Measurements from ENCODE around the gene NDST1. TPM values are rescaled to one million over a fixed set of nuclear protein-coding genes. Genes with fewer than 3 reads are reported as not detected.

NDST1 gene
- polyA plus RNA-seq, 1 of the 3 experiments (the other 2 are of a cell fraction): 29.2 TPM

GRCh38 chr5:150583541-150584225 is 75.8 kb downstream of the NDST1 start:
- Histone ChIP-seq H3F3A (replicated peaks; ENCODE audit: insufficient read depth) (peaks cover 10% of the 10 kb centered on the region), H3K4me1 (ENCODE audit: control insufficient read depth in 1 of 2, insufficient read depth in 2 of 2, low read depth in 1 of 2, low read length in 1 of 2) (peaks cover 0 to 64% of the 10 kb centered on the region in 2 experiments; a peak in 2 of 4 replicates), H2AFZ (ENCODE audit: low read depth) (no peak overlapping the region), H3K27me3 (ENCODE audit: insufficient read depth) (no peaks in the 10 kb centered on the region), H3K9me3 (no peaks in the 10 kb centered on the region), H3K27ac (ENCODE audit: low read depth in 2 of 2, low read length in 1 of 2) (peak overlapping the region in 1 of 2 experiments; percentile 93; a peak in 2 of 4 replicates), H4K20me1 (ENCODE audit: insufficient read depth) (no peaks in the 10 kb centered on the region), H3K79me2 (ENCODE audit: insufficient read depth) (no peaks in the 10 kb centered on the region), H3K9ac (no peak overlapping the region), H3K4me2 (no peak overlapping the region), H3K36me3 (replicated peaks in 1 of 2; ENCODE audit: control insufficient read depth in 1 of 2, insufficient read depth in 2 of 2, low read length in 1 of 2) (no peaks in the 10 kb centered on the region), H3K4me3 (ENCODE audit: low read depth in 2 of 2, low read length in 1 of 2) (no peak overlapping the region), H3K9me2 (no peaks in the 10 kb centered on the region)
- TF ChIP-seq MXI1 (IDR thresholded peaks at IDR 0.05; ENCODE audit: low read depth, low read length): peak; percentile 80; the same call in 1 of the 2 replicates
- no peak for TF ChIP-seq TAF1 (IDR thresholded peaks at IDR 0.05; ENCODE audit: borderline replicate concordance, low read depth, low read length)
- 0 out of 4 replicates have a peak, but pooled peaks of 1 of the 2 experiments have one; percentile 26 for TF ChIP-seq EP300 (IDR thresholded peaks at IDR 0.05; ENCODE audit: borderline replicate concordance in 1 of 2, low read depth in 1 of 2, low read length in 1 of 2)
- no peak for TF ChIP-seq POLR2AphosphoS5 (IDR thresholded peaks at IDR 0.05; ENCODE audit: low read depth, low read length)
- ChIA-PET CTCF (interaction anchor here (1.1 to 1.6 kb wide), 4 partner anchors 15 to 72 kb away, joined by 3 to 6 read pairs (median 4); no protein-coding TSS in a partner anchor), POLR2A (interaction anchor here (0.7 to 1.2 kb wide), 5 partner anchors 9 to 61 kb away, joined by 3 to 5 read pairs (median 3); no protein-coding TSS in a partner anchor)
- DNase-seq: peak; percentile 45
- WGBS (ENCODE audit: low lambda C conversion rate): 89% methylated on average over 9 of the region's 9 CpGs

GRCh38 chr5:150584556-150585335 is 76.8 kb downstream of the NDST1 start:
- Histone ChIP-seq H3K9me3 (no peaks in the 10 kb centered on the region), H3K9ac (no peak overlapping the region), H3K9me2 (no peaks in the 10 kb centered on the region), H3K4me1 (ENCODE audit: control insufficient read depth in 1 of 2, insufficient read depth in 2 of 2, low read depth in 1 of 2, low read length in 1 of 2) (peaks cover under 1 to 59% of the 10 kb centered on the region in 2 experiments; a peak in 3 of 4 replicates), H2AFZ (ENCODE audit: low read depth) (no peak overlapping the region), H3K36me3 (replicated peaks in 1 of 2; ENCODE audit: control insufficient read depth in 1 of 2, insufficient read depth in 2 of 2, low read length in 1 of 2) (no peaks in the 10 kb centered on the region), H3K4me3 (ENCODE audit: low read depth in 2 of 2, low read length in 1 of 2) (no peak overlapping the region), H3F3A (replicated peaks; ENCODE audit: insufficient read depth) (peaks cover 10% of the 10 kb centered on the region), H4K20me1 (ENCODE audit: insufficient read depth) (no peaks in the 10 kb centered on the region), H3K27me3 (ENCODE audit: insufficient read depth) (no peaks in the 10 kb centered on the region), H3K4me2 (no peak overlapping the region), H3K27ac (ENCODE audit: low read depth in 2 of 2, low read length in 1 of 2) (peak overlapping the region in 1 of 2 experiments; percentile 7; a peak in 1 of 4 replicates), H3K79me2 (ENCODE audit: insufficient read depth) (no peaks in the 10 kb centered on the region)
- no peak for TF ChIP-seq ELF1 (IDR thresholded peaks at IDR 0.05)
- no peak for TF ChIP-seq NFIC (IDR thresholded peaks at IDR 0.05; ENCODE audit: borderline replicate concordance)
- no peak for TF ChIP-seq TAF1 (IDR thresholded peaks at IDR 0.05; ENCODE audit: borderline replicate concordance, low read depth, low read length)
- no peak for TF ChIP-seq TCF12 (IDR thresholded peaks at IDR 0.05)
- no peak for TF ChIP-seq POLR2AphosphoS5 (IDR thresholded peaks at IDR 0.05; ENCODE audit: low read depth, low read length)
- TF ChIP-seq SIN3A (IDR thresholded peaks at IDR 0.05; ENCODE audit: borderline replicate concordance, low read depth, low read length): no peak
- no peak for TF ChIP-seq MXI1 (IDR thresholded peaks at IDR 0.05; ENCODE audit: low read depth, low read length)
- no peak for TF ChIP-seq USF1 (IDR thresholded peaks at IDR 0.05; ENCODE audit: borderline replicate concordance, low read depth)
- WGBS (ENCODE audit: low lambda C conversion rate): 87% methylated on average over 12 of the region's 12 CpGs
- POLR2A ChIA-PET: interaction anchor here (0.7 to 1.8 kb wide), 5 partner anchors 8 to 17 kb away, joined by 3 to 4 read pairs (median 3); no protein-coding TSS in a partner anchor
- DNase-seq: no peak
- CTCF ChIA-PET: interaction anchor here (1.2 to 1.5 kb wide), 3 partner anchors 23 to 71 kb away, joined by 3 read pairs; no protein-coding TSS in a partner anchor
